Suprapubic skin (tissue), 4 donors: ENCODE measurements around the gene SASH1. TPM values are rescaled to one million over a fixed set of nuclear protein-coding genes. Genes with fewer than 3 reads are reported as not detected.
A peak's percentile ranks its signal among the peaks of the same experiment; 100 is the strongest.

Source experiments
- DNase-seq, 2 donors: peaks; one replicate each; pipeline ENCODE4 v3.0.0-alpha.2; 2019; ENCODE audit warnings: low spot score in 2 of 2
- H3K27ac ChIP-seq: fragments of 200-600 bp; sonication (generic); one replicate; pipeline ENCODE4 v1.5.1; 2019
- H3K27me3 ChIP-seq: fragments of 200-600 bp; sonication (generic); one replicate; pipeline ENCODE4 v1.5.1; 2019
- H3K36me3 ChIP-seq: fragments of 200-600 bp; sonication (generic); one replicate; pipeline ENCODE4 v1.5.1; 2019
- H3K4me1 ChIP-seq: fragments of 200-600 bp; sonication (generic); one replicate; pipeline ENCODE4 v1.5.1; 2019
- H3K4me3 ChIP-seq: fragments of 200-600 bp; sonication (generic); one replicate; pipeline ENCODE4 v1.5.1; 2019; ENCODE audit warnings: mild to moderate bottlenecking
- H3K9me3 ChIP-seq: fragments of 200-600 bp; sonication (generic); one replicate; pipeline ENCODE4 v1.5.1; 2019
- CTCF ChIP-seq, 2 donors: fragments of 200-600 bp in 1 of 2; fragments of 450-650 bp in 1 of 2; sonication (generic) in 1 of 2; IDR thresholded peaks; one replicate each; pipeline ENCODE4 v1.5.1; 2016 to 2019; ENCODE audit warnings: antibody characterized with exemption in 2 of 2, mild to moderate bottlenecking in 1 of 2, moderate library complexity in 1 of 2
- EP300 ChIP-seq: sonication (generic); formaldehyde crosslinking; IDR thresholded peaks from one replicate; pipeline ENCODE4 v1.6.1; 2017; ENCODE audit warnings: antibody characterized with exemption
- POLR2A ChIP-seq, 2 donors: fragments of 450-650 bp; IDR thresholded peaks; one replicate each; pipeline ENCODE4 v1.6.1; 2017; ENCODE audit warnings: antibody characterized with exemption in 2 of 2, mild to moderate bottlenecking in 2 of 2, moderate library complexity in 2 of 2
- POLR2AphosphoS5 ChIP-seq, 3 donors: sonication (generic); formaldehyde crosslinking; IDR thresholded peaks; one replicate each; pipeline ENCODE4 v1.6.1; 2017; ENCODE audit warnings: antibody characterized with exemption in 3 of 3
- WGBS: methylation state at CpG from one replicate; pipeline ENCODE4 v1.1.5; 2018; 5-methylcytosine and 5-hydroxymethylcytosine counted together
- total RNA-seq, 4 donors: library from RNA; depleted of rRNA; stranded (reverse); fragments of >200 nt; gene quantifications; one replicate each; pipeline ENCODE4 v1.1.0, GENCODE V29; 2016

The SASH1 gene
- total RNA-seq, 4 donors from 2014 or later, result 59.1 to 139 (median 77.1) TPM

GRCh38 chr6:148359228-148359627 lies 16.6 kb downstream of the SASH1 start:
- Histone ChIP-seq H3K4me1 (peaks cover 16% of the 10 kb centered on the region), H3K9me3 (no peaks in the 10 kb centered on the region), H3K27ac (no peak overlapping the region), H3K4me3 (no peak overlapping the region), H3K27me3 (no peaks in the 10 kb centered on the region), H3K36me3 (no peaks in the 10 kb centered on the region)
- WGBS, result 94% methylated on average over 5 of the region's 5 CpGs
- DNase-seq, result no peak
- TF ChIP-seq EP300 (no peak), CTCF (IDR thresholded peaks at IDR 0.05) (no peak), POLR2A (IDR thresholded peaks at IDR 0.05) (no peak), POLR2AphosphoS5 (IDR thresholded peaks at IDR 0.05) (no peak)

- no peak overlapping the region for H3K4me3 ChIP-seq
- DNase-seq, result no peak
- peak overlapping the region; percentile 39 for H3K27ac ChIP-seq
- H3K4me1 ChIP-seq, result peaks cover 49% of the 10 kb centered on the region
- no peaks in the 10 kb centered on the region for H3K36me3 ChIP-seq
- H3K9me3 ChIP-seq, result no peaks in the 10 kb centered on the region
- H3K27me3 ChIP-seq, result no peaks in the 10 kb centered on the region
- WGBS, result 74% methylated on average over 11 of the region's 11 CpGs
- TF ChIP-seq POLR2A (IDR thresholded peaks at IDR 0.05) (no peak), CTCF (IDR thresholded peaks at IDR 0.05) (no peak), POLR2AphosphoS5 (IDR thresholded peaks at IDR 0.05) (no peak), EP300 (no peak)
Observed at GRCh38 chr6:148364056-148364824, 21.6 kb downstream of the SASH1 start.

DNA sequence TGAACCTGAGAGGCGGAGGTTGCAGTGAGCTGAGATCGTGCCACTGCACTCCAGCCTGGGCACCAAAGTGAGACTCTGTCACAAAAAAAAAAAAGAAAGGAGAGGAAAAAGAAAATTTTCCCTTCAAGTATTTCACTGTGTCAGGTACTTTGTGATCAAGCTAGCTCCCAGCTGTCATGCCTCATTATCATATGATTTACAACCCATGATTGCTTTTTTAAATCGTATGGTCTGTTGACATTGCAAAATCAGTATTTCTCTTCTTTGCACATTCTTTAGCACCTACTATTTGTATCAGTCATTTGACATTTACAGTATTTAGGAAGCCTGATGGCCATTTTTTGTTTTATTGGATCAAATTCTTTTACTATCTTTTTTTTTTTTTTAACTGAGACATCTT lies 22.4 kb downstream of the SASH1 start:
- Histone ChIP-seq H3K27ac (peak overlapping the region; percentile 74), H3K4me1 (peaks cover 52% of the 10 kb centered on the region), H3K9me3 (no peaks in the 10 kb centered on the region), H3K36me3 (no peaks in the 10 kb centered on the region), H3K27me3 (no peaks in the 10 kb centered on the region), H3K4me3 (no peak overlapping the region)
- TF ChIP-seq POLR2A (IDR thresholded peaks at IDR 0.05) (no peak), EP300 (no peak), CTCF (IDR thresholded peaks at IDR 0.05) (no peak), POLR2AphosphoS5 (IDR thresholded peaks at IDR 0.05) (no peak)
- no peak for DNase-seq
- 63% methylated on average over 3 of the region's 3 CpGs for WGBS

- peak; percentile 78 to 83 for DNase-seq
- H3K27ac ChIP-seq, result peak overlapping the region; percentile 74
- no peaks in the 10 kb centered on the region for H3K36me3 ChIP-seq
- peaks cover 67% of the 10 kb centered on the region for H3K4me1 ChIP-seq
- no peaks in the 10 kb centered on the region for H3K9me3 ChIP-seq
- H3K27me3 ChIP-seq, result no peaks in the 10 kb centered on the region
- 38% methylated on average over 10 of the region's 11 CpGs for WGBS
- no peak overlapping the region for H3K4me3 ChIP-seq
- TF ChIP-seq CTCF (IDR thresholded peaks at IDR 0.05) (no peak), POLR2A (IDR thresholded peaks at IDR 0.05) (no peak), EP300 (no peak), POLR2AphosphoS5 (IDR thresholded peaks at IDR 0.05) (peak in 2 of 3 donors; percentile 22 to 71)
Observed at GRCh38 chr6:148367411-148368024, 24.9 kb downstream of the SASH1 start.

- 100% methylated on average over 2 of the region's 2 CpGs for WGBS
Observed at GRCh38 chr6:148370176-148370575, 27.5 kb downstream of the SASH1 start.

More at GRCh38 chr6:148370176-148370575, 27.5 kb downstream of the SASH1 start:
- TF ChIP-seq POLR2A (IDR thresholded peaks at IDR 0.05), result no peak
- no peak for TF ChIP-seq POLR2AphosphoS5 (IDR thresholded peaks at IDR 0.05)
- no peak for TF ChIP-seq CTCF (IDR thresholded peaks at IDR 0.05)
- no peak for TF ChIP-seq EP300
- H3K27ac ChIP-seq, result no peak overlapping the region
- H3K27me3 ChIP-seq, result no peaks in the 10 kb centered on the region
- no peak for DNase-seq
- H3K36me3 ChIP-seq, result no peaks in the 10 kb centered on the region
- H3K4me3 ChIP-seq, result no peak overlapping the region
- no peaks in the 10 kb centered on the region for H3K9me3 ChIP-seq
- H3K4me1 ChIP-seq, result peaks cover 73% of the 10 kb centered on the region
